Islet precursor cell (in vitro differentiated cells): Measurements from ENCODE around the gene CCL19.
"Not testable (repeated sequence)": the region's sequence is repeated elsewhere in the genome, so short reads cannot be mapped to it uniquely, and the experiment has no call there.

Experiments used
- DNase-seq: peaks from one replicate; pipeline ENCODE4 v3.0.0-alpha.2; 2018

CCL19 gene

DNA sequence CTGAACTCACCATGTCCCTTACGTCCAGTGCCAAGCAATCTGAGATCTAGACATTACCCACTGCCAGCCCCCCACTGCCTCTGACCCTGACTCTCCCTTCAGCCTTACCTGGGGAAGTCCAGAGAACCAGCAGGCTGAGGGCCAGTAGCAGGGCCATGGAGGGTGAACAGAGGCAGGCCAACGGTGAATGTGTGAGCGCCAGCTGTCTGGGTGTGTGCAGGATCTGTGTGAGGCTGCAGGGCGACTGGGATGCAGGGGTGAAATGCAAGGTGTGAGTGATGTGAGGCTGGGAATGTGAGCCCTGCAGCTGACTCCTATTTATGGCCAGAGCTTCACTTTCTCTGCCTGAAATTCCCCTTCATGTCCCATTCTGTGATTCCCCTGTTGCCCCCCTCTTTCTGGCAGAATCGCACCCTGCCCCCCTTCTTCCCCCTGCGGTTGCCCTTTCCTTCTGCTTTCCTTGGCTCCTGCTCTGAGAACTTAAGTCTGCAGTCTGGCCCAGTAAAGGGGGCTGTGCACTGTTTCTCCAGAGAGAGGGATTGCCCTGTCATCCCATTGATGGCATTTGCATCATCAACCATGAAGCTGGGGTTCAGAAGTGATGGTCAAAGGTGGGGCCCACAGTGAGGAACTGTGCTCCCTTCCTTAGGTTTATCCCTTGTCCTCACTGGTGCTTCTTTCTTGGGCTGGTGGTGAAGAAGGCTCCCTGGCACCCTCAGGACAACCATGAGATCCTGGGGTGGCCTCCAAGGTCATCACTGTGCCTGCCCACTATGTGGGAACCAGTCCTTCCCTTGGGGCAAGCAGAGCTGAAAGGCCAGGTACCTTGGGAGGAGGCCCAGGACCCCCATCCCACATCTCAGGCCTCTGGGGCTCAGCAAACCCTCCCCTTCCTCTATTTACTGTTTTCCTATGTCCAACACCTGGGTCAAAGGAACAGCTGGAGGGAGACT, at the start of gene CCL19:
Gene CCL19 (minus strand): TSS at position 294 of the 953 bp plus-strand sequence. CDS start 137 bp downstream, at position 157.
- no peak for DNase-seq

DNA sequence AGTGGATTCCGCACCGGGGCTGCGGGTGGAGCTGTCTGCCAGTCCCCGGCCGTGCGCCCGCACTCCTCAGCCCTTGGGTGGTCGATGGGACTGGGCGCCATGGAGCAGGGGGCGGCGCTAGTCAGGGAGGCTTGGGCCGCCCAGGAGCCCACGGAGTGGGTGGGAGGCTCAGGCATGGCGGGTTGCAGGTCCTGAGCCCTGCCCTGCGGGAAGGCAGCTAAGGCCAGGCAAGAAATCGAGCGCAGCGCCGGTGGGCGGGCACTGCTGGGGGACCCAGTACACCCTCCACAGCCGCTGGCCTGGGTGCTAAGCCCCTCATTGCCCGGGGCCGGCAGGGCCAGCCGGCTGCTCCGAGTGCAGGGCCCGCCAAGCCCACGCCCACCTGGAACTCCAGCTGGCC, 49.1 kb upstream of the CCL19 start:
- DNase-seq, result not testable (repeated sequence)

DNA sequence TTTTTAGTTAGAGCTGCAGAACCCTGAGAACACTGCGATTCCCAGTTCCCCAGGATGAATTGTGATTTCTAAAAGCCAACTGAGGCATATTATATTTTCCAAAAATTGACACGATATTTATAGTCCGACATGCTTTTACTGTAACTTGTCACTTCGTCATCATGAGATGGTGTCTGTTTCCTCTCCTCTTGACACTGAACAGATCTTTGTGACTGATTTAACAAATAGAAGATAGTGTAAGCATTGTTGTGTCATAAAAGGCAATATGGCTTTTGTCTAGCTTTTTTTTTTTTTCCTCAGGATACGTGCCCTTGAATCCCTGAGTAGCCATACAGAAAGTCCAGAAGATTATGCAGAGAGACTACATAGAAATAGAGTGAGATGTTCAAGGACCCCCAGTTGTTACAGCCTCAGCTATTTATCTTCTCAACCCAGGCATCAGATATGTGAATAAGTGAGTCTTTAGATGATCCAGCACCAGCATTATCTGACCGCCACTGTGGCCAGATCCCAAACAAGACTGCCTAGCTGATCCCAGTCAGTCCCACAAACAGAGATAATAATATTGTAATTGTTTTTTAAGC, 46.7 kb upstream of the CCL19 start:
- DNase-seq, result no peak

DNA sequence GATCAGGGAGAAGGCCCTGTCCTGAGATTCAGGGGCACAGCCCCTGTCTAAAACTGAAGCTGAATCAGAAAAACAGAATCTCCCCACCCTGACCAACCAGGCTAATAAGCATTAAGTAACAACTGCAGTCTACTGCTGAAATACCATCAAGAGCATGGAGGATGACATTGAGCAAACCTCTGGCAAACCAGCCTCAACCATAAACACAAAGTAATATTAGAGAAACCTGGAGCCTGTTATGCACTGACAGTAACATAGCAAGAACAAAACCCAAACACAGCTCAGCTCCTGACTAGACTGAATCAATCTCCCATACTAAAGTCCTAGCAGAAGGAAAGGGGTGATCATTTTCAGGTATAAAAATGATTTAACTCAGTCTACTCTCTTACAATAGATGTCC, 43.6 kb upstream of the CCL19 start:
- no peak for DNase-seq

DNA sequence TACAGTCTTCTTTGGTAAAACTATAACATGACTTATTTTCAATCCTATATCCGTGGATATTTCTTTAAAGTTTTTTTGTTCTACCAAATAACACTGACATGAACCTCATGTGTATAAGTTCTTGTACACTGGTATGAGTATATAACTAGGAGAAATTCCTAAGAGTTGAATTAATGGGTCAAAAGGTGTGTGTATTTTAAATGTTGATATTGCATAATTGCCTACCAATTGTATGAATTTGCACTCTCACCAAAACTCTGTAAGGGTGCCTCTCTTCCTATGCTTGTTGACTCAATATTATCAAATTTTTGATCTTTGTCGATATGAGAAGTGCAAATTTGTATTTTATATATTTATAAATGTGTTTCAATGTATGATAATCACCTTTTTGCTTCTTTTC, 41.8 kb upstream of the CCL19 start:
- DNase-seq, result no peak

DNA sequence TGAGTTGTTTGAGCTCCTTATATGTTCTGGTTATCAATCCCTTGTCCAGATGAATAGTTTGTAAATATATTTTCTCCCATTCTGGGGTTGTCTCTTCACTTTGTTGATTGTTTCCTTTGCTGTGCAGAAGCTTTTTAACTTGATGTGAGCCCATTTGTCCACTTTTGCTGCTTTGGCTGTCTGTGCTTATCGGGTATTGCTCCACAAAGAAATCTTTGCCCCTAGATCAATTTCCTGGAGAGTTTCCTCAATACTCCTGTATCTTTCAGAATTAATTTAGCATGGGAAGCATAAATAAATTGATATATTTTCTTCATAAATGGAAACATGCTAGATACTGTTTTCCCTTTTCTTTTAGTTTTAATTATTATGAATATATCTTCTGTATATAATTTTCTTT, 41.4 kb upstream of the CCL19 start:
- DNase-seq, result no peak

DNA sequence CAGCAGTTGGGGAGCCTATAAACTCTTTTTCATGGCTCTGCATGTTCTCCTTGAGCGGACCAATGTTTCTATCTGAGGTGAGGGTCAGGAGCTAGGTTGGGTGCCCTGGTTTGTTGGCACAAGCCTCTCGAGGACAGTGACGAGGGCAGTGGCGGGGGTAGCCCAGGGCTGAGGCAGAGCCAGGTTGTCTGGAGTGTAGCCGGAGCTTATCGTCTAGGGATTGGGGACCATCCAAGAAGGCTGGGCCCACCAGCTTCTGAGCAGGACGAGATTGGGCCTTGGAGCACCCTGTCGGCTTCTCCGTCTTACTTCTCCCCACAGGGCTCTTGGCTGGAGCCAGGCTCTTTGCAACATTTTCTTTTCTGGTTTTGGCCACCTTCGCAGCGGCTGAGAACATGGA, 32.1 kb upstream of the CCL19 start:
- peak; percentile 32 for DNase-seq

DNA sequence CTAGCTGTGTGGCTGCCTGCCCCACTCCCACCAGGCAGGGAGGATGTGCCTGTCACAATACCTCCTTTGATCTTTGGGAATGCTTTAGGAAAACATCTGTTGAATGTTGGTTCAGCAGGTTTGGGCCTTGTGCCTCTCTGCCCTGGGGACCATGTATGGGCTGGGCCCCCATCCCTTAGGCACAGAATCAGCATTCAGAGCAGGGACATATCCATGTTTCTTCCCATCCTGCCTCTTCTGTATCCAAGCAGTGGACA, 28.6 kb upstream of the CCL19 start:
- not testable (repeated sequence) for DNase-seq

DNA sequence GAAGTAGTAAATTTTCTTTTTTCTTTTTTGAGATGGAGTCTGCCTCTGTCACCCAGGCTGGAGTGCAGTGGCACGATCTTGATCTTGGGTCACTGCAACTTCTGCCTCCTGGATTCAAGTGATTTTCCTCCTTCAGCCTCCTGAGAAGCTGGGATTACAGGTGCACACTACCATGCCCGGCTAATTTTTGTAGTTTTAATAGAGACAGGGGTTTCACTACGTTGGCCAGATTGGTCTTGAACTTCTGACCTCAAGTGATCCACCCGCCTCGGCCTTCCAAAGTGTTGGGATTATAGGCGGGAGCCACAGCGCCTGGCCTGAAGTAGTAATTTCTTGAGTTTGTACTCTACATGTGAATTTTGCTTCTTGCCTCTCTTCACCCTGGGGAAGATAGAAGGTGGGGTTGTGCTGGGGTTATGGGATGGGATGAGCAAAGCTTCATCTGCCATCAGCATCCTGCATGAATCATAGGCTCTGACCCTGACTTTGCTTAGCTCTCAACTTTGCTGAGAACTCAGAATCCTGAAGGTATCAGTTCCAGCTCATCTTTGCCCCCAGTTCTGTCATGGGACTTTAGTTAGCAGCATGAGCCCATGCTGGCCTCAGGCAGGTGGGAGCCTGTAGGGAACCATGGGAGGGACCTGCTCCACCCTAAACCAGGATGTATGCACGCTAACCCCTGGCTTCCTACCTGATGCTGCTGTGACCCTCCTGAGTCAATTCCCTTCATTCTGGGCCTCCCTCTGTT, 28.1 kb upstream of the CCL19 start:
- peak; percentile 37 for DNase-seq

DNA sequence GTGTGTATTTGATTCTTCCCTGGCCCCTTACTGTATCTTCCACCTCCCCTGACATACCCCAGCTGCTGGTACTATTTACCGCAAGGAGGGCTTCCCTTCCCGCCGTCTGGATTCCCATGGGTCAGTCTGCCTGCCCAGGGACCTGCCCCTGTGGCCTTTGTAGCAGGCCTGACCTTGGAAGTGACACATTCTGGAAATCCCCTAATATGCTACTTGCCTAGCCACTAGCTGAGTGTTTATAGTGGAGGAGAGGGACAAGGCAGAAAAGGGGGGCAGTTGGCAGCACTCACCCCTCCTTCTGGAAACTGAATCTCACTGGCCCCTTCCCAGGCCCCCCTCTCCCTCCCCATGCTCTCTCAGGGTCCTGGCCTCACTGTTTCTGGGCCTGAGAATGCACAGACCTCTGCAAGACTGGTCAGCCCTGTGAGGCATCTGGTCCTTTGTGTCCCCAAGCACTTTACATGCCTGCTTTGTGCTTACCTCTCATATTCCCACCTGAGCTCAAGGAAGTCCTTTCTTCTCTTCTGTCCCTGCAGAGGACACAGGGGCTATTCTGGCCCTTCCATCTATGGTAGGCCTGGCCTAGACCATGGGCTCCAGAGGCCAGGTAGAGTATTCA, 27.0 kb upstream of the CCL19 start:
- peak; percentile 39 for DNase-seq

DNA sequence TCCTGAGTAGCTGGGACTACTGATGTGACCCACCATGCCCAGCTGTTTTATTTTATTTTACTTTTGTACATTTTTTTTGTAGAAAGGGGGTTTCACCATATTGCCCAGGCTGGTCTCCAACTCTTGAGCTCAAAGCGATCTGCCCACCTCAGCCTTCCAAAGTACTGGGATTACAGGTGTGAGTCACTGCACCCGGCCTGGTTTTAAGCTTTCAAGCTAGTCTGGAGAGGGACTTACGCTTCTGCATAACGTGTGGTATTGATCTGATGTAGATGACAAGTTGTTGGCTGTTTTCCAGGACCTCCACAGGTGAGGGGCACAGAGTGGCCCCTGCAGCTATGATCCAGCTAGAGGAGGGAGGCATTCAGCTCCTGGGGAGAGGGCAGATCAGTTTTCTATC, 25.6 kb upstream of the CCL19 start:
- no peak for DNase-seq

DNA sequence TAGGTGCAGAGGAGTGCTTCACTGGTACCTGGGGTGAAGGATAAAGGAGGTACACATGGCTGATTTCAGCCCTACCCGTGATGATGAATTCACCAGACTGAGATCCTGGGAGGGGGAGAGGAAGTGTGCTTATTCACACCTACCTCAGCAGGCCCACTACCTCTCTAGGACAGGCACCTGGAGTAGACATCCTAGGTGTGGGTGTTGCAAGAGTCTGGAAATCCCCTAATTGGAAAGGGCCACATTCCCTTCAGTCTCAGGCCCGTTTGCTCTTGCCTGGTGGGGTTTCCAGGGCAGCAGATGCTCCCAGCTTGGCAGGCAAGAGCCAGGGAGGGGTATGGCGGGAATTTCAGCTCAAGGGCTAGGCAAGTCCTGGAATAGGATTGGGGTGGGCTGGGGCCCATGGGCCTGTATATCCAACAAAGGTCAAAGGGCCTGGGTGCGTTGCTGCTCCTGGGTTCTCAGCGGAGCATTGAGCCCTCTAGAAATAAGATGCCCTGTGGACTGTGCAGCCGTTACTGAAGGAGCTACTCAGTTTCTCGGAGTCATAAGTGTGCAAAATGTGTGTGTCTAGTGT, 24.7 kb upstream of the CCL19 start:
- DNase-seq, result no peak

DNA sequence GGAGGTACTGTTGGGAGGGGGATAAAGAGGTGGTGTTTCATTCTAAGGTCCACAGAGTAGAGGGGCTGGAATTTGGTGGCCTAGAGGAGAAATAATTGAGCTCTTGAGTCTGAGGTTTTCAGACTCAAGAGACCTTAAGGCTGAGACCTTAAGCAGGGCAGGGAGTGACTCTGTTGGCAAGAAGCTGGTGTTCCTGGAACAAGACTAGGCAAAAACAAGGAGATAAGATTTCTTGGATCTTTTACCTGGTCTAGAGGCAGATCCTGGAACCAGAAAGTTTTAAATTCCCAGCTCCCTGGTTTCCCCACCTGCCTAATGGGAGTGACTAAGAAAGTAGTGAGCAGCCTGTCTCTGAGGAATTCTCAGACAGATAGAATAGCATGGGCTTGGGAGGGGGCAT, 22.9 kb upstream of the CCL19 start:
- no peak for DNase-seq

DNA sequence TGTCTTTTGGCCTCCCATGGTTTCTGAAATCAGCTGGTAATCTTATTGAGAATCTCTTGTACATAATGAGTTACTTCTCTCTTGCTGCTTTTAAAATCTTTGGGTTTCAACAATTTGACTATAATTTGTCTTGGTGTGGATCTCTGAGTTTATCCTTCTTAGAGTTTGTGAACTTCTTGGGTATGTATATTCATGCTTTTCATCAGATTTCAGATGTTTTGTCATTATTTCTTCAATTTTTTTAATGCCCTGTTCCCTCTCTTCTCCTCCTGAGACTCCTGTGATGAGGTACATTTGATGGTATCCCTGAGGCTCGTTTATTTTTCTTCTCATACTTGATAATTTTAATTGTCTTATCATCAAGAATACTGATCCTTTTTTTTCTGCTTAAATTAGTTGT, 21.1 kb upstream of the CCL19 start:
- DNase-seq, result no peak

DNA sequence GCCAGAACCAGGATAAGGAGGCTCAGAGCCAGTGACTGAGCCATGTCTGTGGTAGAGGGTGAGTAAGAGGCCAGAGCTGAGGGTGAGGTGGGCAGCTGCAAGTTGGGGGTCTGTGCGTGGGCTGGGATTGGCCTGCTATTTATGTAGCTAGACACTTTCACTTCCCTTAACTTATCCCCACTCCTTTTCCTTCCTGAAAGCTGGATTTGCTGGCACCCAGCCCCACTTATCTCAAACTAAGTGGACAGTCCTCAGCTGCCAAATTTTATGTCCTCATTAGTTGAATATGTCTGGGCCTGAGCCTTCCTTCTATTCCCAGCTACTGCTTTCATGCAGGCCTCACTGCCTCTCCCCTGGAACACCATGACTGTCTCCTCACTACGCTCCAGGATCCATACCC, 18.9 kb upstream of the CCL19 start, which contains the start of gene CCL21:
Gene CCL21 (minus strand): TSS at position 114 of the 400 bp plus-strand sequence. CDS start 70 bp downstream, at position 44.
- DNase-seq, result no peak

DNA sequence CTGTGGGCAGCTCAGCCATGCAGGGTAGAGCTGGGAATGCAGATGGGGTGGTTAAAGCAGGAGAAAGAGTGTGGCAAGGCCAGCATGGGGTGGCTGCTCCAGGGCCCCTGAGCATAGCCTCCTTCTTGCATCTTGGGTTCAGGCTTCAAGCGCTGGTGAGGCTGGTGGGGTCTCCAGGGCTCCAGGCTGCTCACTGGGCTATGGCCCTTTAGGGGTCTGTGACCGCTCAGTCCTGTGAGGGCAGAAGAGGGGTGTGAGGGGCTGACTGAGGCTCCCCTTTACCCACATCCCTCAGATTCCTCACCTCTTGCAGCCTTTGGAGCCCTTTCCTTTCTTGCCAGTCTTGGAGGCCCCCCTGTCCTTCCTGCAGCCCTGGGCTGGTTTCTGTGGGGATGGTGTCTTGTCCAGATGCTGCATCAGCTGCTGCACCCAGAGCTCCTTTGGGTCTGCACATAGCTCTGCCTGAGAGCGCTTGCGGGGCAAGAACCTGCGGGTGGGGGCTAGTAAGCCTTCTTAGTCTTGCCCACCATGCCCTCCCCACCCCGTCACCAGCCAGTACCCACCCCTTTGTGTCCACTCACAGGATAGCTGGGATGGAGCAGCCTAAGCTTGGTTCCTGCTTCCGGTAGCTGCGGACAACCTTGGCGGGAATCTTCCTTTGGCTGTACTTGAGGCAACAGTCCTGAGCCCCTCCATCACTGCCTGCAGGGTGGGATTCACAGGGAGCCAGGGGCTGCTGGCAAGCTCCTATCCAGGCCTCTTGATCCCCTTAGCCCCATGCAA, 18.3 kb upstream of the CCL19 start:
- DNase-seq, result no peak

DNA sequence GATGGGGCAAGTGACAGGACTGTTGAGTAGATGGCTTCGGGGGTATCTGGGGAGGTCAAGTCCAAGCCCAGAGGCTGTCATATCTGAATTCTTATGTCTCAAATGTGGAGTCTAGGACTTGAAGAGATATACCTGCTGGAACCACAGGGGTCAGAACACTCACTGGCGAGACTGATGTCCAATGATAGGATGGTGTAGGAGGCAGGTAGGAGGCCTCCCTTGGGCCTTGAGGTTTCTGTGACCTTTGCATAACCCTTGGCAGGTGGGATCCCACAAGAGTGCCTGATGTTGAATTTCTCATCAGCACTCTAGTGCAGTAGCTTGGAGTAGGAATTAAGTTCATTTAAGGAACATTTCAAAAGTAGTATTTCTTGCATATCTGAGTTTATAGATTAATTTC, 16.1 kb upstream of the CCL19 start:
- no peak for DNase-seq

DNA sequence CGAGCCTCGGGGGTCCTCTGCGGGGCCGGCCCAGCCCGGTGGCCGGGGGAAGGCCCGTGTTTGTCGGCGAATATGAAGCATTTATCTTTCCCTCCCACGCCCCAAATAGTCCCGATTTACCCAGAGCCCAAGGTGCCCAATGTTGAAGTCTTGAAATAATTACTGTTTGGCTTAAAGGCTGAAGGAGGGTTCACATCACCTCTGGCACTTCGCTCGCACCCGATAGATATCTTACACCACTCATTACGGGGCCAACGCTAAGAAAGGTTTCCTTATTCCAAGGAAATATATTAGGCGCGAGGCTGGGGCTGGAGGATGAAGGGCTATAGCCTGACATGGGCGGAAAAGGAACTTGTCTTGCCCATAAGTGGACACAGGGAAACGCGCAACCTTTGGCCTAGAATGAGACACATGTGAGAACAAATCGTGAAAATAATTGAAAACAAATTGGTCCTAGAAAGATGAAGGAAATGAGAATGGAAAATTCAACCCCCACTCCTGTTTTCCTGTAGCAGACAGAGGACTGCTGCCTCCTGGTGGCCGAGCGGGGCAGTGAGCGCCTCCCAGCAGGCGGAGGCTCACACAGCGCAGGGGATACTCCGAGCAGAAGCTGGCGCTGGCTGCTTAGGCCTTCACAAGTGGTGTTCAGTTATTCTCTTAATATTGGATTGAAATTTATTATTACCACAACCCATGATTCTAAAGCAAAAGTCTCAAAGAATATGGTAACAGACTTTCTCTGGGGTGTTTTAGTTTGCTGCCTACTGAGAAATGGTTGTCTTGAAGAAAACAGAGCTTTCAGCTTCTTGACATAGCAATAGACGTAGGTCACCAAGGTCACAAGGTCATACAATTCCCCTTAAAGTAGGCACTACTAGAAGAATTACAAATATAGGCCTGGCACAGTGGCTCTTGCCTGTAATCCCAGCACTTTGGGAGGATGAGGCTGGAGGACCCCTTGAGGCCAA, 11.0 kb upstream of the CCL19 start:
- DNase-seq, result peak; percentile 87

DNA sequence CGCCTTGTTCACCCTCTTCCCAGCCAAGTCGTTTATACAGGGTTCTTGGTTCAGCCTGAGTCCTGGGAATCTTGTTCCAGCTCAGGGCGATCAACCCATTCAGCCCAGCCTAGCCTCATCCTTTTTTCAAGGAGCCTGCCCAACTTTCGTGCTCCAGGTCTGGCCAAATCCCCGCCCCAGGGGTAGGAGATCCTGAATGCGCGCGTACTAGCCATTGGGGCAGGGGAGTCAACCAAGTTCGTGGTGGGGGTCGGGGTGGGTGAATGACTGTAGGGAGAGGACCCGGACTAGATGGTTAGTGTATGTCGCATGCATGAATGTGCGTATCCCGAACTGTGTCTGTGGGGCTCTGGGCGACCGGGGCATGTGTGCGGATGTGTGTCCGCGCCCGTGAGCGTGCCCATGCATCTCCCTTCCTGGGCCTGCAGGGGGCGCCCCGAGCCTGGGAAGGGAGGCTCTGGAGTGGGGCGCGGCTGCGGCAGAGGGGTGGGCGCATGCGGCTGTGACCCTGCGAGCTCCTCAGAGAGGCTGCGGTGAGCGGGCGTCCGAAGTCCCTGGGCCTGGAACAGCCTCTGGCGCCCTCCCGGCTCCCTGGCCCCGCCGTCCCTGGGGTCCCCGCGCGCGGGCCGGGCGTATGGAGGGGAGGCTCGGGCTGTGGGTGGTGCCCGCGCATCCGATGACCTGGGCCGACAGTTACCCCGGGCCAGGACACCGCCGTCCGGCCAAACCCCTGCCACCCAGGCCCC, 10.1 kb upstream of the CCL19 start:
- peak; percentile 89 for DNase-seq

DNA sequence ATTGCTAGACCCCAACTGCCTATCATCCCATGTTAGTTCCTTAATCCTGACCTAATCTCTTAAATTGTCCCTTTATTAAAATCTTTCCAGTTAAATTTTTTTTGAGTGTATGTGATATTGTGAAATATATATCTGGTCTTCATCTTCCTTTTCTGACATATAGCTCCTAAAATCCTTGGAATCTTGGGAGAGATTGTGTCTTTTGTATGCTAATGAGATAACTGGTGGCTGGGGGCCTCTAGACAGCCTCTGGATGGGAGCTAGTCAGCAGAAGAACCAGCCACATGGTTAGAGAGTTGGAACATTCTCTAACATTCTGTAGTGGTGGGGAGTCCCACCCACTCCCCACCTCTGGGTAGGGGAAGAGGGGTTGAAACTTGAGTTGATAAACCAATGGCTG, 3.7 kb upstream of the CCL19 start:
- DNase-seq, result no peak
